Stromal cell of bone marrow (primary cell): ENCODE data around the gene CAP2.
"Not testable (repeated sequence)": the region's sequence is repeated elsewhere in the genome, so short reads cannot be mapped to it uniquely, and the experiment has no call there.

ENCODE experiments used
- DNase-seq: peaks from one replicate; pipeline ENCODE4 v3.0.0-alpha.2; 2012; ENCODE audit warnings: low read depth

The CAP2 gene

GRCh38 chr6:17581282-17581681 lies 187.9 kb downstream of the CAP2 start:
- DNase-seq = not testable (repeated sequence)

GRCh38 chr6:17583811-17584210 lies 190.4 kb downstream of the CAP2 start:
- no peak for DNase-seq

- peak; percentile 79 for DNase-seq
Measured at GRCh38 chr6:17584241-17584803, 190.9 kb downstream of the CAP2 start.

GRCh38 chr6:17585766-17586490 lies 192.5 kb downstream of the CAP2 start:
- no peak for DNase-seq

GRCh38 chr6:17586623-17587022 lies 193.2 kb downstream of the CAP2 start:
- DNase-seq = not testable (repeated sequence)

- no peak for DNase-seq
Measured at GRCh38 chr6:17588011-17588410, 194.6 kb downstream of the CAP2 start.

GRCh38 chr6:17589406-17590096 lies 196.2 kb downstream of the CAP2 start:
- DNase-seq = peak; percentile 36

- DNase-seq = no peak
Measured at GRCh38 chr6:17591287-17591686, 197.9 kb downstream of the CAP2 start.

- DNase-seq = no peak
Measured at GRCh38 chr6:17593246-17593645, 199.9 kb downstream of the CAP2 start.

GRCh38 chr6:17596085-17596484 lies 202.7 kb downstream of the CAP2 start:
- no peak for DNase-seq

- DNase-seq = peak; percentile 74
Measured at GRCh38 chr6:17599877-17600526, 206.6 kb downstream of the CAP2 start, which contains the start of gene FAM8A1. Gene FAM8A1, plus strand, starts transcription at chr6:17600302. Its CDS starts 108 bp downstream, at chr6:17600410.

- DNase-seq = no peak
Measured at GRCh38 chr6:17600527-17601385, 207.4 kb downstream of the CAP2 start.

- no peak for DNase-seq
Measured at GRCh38 chr6:17601386-17601703, 207.9 kb downstream of the CAP2 start.

GRCh38 chr6:17602888-17603287 lies 209.5 kb downstream of the CAP2 start:
- DNase-seq = no peak

- no peak for DNase-seq
Measured at GRCh38 chr6:17606606-17607005, 213.2 kb downstream of the CAP2 start.
